GM21360 (cell line): Measurements from ENCODE around the gene ALG1.
A peak's percentile ranks its signal among the peaks of the same experiment; 100 is the strongest.

ENCODE experiments used
- ATAC-seq: cut with Tn5 transposase; IDR thresholded peaks from one replicate; pipeline ENCODE4 v1.9.1; 2021; ENCODE audit warnings: mild to moderate bottlenecking, moderate library complexity; ENCODE audit not compliant: unreplicated experiment

The ALG1 gene

DNA sequence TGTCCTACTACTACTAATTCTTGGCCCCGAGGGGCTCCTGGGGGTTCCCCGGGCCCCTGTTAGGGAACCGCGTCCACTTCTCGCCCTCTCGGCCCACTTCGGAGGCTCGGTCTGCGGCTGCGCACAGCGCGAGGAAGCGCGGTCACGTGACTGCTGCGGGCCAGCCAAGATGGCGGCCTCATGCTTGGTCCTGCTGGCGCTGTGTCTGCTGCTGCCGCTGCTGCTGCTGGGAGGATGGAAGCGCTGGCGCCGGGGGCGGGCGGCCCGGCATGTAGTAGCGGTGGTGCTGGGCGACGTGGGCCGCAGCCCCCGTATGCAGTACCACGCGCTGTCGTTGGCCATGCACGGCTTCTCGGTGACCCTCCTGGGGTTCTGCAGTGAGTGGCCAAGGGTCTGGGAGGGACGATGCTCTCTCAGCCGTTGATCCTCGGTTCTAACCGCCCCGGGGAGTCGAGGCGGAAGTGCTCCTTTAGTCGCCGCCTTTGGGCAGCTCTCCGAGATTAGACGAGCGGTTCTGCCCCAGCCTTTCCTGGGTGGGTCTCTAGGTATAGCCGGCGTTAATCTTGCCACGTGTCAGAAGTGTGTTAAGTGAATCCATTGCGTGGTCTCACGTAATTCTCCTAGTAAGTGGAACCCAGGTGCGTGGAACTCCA is at the start of gene ALG1:
Gene ALG1, plus strand, starts transcription at position 163 of the 653 bp plus-strand sequence. Its CDS starts 7 bp downstream, at position 170.
- ATAC-seq, result peak; percentile 87

- no peak for ATAC-seq
These were observed 49.1 kb upstream of the ALG1 start for GRCh38 chr16:5022521-5022920.

GRCh38 chr16:5024632-5025031 is 47.0 kb upstream of the ALG1 start:
- ATAC-seq, result no peak

GRCh38 chr16:5025171-5025632 is 46.4 kb upstream of the ALG1 start:
- no peak for ATAC-seq

DNA sequence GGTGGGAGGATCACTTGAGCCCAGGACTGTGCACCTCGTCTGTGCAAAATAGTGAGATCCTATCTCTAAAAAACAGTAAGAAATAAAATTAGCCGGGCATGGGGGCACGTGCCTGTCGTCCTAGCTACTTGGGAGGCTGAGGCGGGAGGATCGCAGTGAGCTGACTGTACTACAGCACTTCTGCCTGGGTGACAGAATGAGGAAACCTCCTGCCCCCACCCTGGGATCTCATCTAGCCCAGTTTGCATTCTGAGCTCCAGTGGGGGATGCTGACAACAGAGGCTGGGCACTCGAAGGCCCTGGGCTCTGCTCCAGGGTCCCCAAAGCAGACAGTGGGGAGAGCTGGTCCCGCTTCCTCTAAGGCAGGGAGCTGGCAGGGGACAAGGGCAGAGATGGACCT is 45.0 kb upstream of the ALG1 start:
- ATAC-seq, result no peak

- ATAC-seq, result no peak
These were observed 44.6 kb upstream of the ALG1 start for GRCh38 chr16:5027086-5027485.

GRCh38 chr16:5027575-5028235 is 43.9 kb upstream of the ALG1 start:
- ATAC-seq, result no peak

DNA sequence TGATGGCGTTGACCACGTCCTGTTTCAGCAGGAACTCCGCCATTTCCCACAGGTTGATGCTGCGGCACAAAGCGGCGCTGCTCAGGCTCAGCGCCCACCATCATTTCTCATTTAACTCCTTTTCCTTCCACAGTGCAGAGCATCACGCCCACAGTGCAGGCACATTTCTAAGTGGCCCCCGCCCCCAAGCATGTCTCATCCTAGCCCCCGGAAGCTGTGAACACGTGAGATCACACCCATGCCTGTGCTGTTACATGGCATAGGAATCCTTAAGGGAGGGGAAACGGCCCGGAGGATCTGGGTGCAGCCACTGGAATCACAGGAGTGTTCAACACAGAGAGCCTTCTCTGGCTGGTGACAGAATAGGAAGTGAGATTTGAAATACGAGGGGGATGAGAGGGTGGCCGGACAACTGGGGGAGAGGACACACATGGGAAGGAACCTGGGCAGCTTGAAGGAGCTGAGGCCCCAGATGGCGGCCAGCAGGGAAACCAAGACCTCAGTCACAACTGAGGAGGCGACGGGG is 42.6 kb upstream of the ALG1 start:
- no peak for ATAC-seq

DNA sequence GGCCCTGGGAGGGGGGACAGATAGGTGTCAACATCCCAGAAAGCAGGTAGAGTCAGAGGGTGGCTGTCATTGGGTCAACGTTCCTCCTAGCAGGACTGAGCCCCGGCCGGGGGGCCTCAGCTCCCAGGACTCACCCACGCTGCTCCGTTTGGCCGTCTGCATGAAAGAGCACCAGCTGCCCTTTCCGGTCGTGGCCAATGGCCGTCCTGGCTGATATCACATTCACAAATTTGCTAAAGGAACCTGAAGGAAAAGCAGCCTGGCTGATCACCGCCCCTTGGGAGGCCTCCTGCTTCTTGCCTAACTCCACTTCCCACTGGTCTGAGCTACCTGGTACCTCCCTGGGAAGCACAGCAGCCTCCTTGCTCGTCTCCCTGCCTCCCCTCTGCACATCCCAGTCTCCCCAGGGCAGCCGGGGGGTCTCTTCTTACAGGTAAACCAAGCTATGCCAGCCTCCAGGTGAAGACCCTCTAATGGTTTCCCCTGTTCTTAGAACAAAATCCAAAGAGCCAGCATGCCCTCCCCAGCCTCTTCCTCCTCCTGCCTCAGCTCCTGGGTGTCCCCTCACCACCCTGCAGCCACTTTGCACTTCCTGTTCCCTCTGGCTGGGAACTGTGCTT is 41.3 kb upstream of the ALG1 start:
- ATAC-seq, result no peak

DNA sequence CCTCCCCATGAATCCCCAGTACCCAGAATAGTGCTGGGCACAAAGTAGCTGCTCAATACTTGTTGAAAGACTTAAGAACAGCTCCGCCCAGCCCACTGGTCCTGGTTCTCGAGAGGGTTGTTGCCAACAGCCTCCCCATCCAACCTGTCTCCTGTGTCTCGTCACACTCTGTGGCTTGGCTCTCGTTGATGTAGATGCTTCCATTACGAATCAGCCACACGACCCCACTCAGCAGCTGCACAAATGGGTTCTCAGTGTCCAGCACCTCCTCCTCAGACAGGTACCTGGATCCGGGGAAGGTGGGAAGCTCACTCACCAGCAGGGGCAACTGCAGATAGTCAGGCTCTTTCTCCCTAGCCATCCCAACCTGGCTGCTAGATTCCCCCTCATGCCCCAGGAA is 40.0 kb upstream of the ALG1 start:
- ATAC-seq, result no peak

DNA sequence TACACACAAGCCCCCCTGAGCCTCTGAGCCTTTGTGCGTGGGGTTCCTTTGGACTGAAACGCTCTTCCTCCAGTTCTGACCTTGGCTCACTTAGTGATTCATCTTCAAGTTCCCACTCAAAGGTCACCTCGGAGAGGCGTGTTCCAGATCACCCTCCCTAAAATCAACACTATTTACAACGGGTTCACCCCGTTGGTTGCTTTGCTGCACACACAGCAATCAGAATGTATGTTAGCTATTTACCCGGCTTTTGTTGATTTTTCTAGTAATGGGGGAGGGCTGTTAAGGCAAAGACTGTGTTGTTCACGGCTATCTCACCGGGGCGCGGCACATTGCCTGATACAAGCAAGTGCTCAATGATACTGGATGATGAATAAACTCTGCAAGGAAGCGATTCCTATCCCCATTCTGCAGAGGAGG is 38.9 kb upstream of the ALG1 start:
- ATAC-seq, result no peak

DNA sequence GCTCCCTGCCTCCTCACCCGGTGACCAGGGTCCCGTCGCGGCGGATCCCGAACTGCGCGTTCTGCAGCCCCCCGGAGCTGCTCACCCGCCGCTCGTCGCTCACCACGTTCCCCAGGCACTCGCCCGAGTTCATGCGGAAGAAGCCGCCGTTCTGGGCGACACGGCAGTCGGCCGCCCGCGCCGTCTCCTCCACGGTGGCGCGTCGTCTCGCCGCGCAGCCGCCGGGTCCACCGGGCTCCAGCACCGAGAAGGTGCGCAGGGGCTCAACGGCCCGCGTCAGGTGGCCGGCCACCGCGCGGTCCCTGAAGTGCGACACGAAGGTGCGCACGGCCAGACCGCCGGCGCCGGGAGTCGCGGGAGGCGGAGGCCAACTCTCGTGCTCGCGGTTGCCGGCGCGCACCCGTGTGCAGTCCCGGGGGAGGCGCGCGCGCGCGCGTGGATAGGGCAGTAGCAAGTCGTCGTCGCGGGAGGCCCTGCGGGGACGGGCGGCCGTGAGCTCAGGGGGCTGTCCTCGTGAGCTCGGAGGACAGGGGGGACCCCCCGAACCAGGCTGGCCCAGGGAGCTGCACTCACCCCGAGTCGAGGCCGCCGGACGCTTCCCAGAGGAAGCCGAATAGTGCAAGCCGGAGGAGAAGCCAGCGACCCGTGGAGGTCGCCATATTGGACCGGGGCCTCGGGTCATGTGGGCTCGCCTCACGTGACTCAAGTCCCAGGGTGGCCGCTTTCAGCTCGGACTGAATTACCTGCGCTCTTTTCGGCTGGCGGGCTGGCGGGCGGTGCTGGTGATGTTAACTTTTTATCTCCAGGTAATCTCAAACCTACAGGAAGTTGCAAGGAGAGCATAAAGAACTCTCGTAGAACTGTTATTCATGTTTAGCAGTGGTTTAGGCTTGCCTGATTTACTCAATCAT is 38.1 kb upstream of the ALG1 start, which contains the start of gene NAGPA:
Gene NAGPA, minus strand, starts transcription at position 680 of the 911 bp plus-strand sequence. Its CDS starts 21 bp downstream, at position 659.
- peak; percentile 81 for ATAC-seq

GRCh38 chr16:5034167-5034523 is 37.5 kb upstream of the ALG1 start:
- ATAC-seq, result no peak

GRCh38 chr16:5035909-5036227 is 35.8 kb upstream of the ALG1 start:
- ATAC-seq, result no peak

DNA sequence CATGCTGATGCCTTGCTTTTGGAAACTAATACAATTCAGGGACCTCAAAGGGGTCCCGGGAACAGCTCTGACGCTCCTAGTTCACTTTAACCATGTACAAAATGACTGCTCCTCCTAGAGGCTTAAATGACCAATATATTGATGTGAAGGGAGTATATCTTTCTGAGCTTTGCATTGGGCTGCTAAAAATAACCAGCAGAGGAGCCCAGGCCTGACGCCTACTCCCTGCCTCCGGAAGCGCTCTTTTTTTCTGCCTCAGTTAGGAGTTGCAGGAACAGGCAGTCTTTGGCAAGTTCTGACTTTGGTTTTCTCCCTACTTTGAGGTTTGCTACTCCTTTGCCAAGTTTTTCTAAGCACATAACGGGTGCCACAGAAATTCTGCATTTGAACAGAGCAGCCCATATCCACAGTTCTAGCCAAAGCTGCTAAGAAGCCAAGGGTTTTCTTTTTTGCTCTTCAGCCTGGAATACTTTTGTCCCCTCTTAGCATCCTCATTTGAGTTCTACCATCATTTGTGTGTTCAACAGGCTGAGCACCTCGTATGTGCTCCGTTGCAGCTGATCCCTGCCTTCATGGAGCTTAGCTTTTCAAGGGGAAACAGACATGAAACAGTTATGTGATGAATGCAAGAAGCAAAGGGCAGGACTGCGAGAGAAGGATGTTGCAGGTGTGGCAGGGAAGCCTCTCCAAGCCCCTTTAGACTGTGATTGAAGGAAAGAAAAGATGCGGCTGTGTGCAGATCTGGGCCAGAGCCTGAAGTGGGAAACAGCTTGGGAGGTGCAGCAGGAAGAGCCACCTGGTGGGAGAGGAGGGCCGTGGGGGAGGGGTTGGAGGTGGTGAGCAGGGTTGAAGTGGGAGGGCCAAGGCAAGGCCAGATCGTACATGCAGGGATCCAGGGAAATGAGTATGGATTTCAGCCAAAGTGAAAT is 35.2 kb upstream of the ALG1 start:
- ATAC-seq, result no peak

GRCh38 chr16:5040451-5040850 is 31.2 kb upstream of the ALG1 start:
- ATAC-seq, result no peak

DNA sequence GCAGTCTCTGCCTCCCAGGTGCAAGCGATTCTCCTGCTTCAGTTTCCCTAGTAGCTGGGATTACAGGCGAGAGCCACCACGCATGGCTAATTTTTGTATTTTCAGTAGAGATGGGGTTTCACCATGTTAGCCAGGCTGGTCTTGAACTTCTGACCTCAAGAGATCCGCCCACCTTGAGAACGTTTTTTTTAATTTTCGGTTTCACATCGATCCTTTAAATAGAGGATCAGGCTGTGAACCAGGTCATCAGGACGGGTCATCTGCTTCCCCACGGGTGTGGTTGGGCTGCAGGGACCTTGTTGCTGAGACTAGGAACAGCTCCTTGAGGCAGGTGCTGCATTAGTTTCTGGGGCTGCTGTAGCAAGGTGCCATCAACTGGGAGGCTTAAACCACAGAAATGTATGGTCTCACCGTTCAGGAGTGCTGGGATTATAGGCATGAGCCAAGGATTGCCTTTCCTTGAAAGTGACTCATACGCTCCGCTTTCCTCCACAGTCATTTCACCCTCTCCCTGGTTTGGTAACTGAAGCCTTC is 30.0 kb upstream of the ALG1 start:
- peak; percentile 73 for ATAC-seq

- no peak for ATAC-seq
These were observed 29.0 kb upstream of the ALG1 start for GRCh38 chr16:5042574-5043171.

- ATAC-seq, result no peak
These were observed 27.6 kb upstream of the ALG1 start for GRCh38 chr16:5044011-5044540.
